ENCODE data around the gene NFYC.

NFYC gene

GRCh38 chr1:40794974-40795715, 103.6 kb downstream of the NFYC start:
- no peak for TF ChIP-seq TAF1 (IDR thresholded peaks at IDR 0.05; ENCODE audit: borderline replicate concordance, insufficient read depth, low read length)

GRCh38 chr1:40795811-40796586, 104.5 kb downstream of the NFYC start:
- TF ChIP-seq REST (IDR thresholded peaks at IDR 0.05; ENCODE audit: insufficient read depth in 1 of 2, low read depth in 2 of 2, low read length in 2 of 2) = no peak
- TF ChIP-seq SIN3A (IDR thresholded peaks at IDR 0.05; ENCODE audit: borderline replicate concordance, insufficient read depth, low read length) = no peak
- no peak for TF ChIP-seq POLR2AphosphoS5 (IDR thresholded peaks at IDR 0.05; ENCODE audit: low read depth, low read length)
- TF ChIP-seq FOXP2 (optimal IDR thresholded peaks at IDR 0.05; ENCODE audit: borderline replicate concordance, extremely low read depth, extremely low read length, insufficient read depth) = no peak
- TF ChIP-seq TAF1 (IDR thresholded peaks at IDR 0.05; ENCODE audit: borderline replicate concordance, insufficient read depth, low read length) = no peak

- TF ChIP-seq SIN3A (IDR thresholded peaks at IDR 0.05; ENCODE audit: borderline replicate concordance, insufficient read depth, low read length) (no peak), TAF1 (IDR thresholded peaks at IDR 0.05; ENCODE audit: borderline replicate concordance, insufficient read depth, low read length) (no peak), REST (IDR thresholded peaks at IDR 0.05; ENCODE audit: insufficient read depth in 1 of 2, low read depth in 2 of 2, low read length in 2 of 2) (no peak), FOXP2 (optimal IDR thresholded peaks at IDR 0.05; ENCODE audit: borderline replicate concordance, extremely low read depth, extremely low read length, insufficient read depth) (no peak), POLR2AphosphoS5 (IDR thresholded peaks at IDR 0.05; ENCODE audit: low read depth, low read length) (no peak)
Observed at GRCh38 chr1:40796939-40797667, 105.6 kb downstream of the NFYC start.

GRCh38 chr1:40797668-40798010, 106.1 kb downstream of the NFYC start:
- TF ChIP-seq POLR2AphosphoS5 (IDR thresholded peaks at IDR 0.05; ENCODE audit: low read depth, low read length) (no peak), FOXP2 (optimal IDR thresholded peaks at IDR 0.05; ENCODE audit: borderline replicate concordance, extremely low read depth, extremely low read length, insufficient read depth) (no peak), REST (IDR thresholded peaks at IDR 0.05; ENCODE audit: insufficient read depth in 1 of 2, low read depth in 2 of 2, low read length in 2 of 2) (no peak), TAF1 (IDR thresholded peaks at IDR 0.05; ENCODE audit: borderline replicate concordance, insufficient read depth, low read length) (no peak), SIN3A (IDR thresholded peaks at IDR 0.05; ENCODE audit: borderline replicate concordance, insufficient read depth, low read length) (no peak)

GRCh38 chr1:40798366-40799281, 107.1 kb downstream of the NFYC start:
- no peak for TF ChIP-seq FOXP2 (optimal IDR thresholded peaks at IDR 0.05; ENCODE audit: borderline replicate concordance, extremely low read depth, extremely low read length, insufficient read depth)
- no peak for TF ChIP-seq SIN3A (IDR thresholded peaks at IDR 0.05; ENCODE audit: borderline replicate concordance, insufficient read depth, low read length)
- no peak for TF ChIP-seq TAF1 (IDR thresholded peaks at IDR 0.05; ENCODE audit: borderline replicate concordance, insufficient read depth, low read length)
- no peak for TF ChIP-seq REST (IDR thresholded peaks at IDR 0.05; ENCODE audit: insufficient read depth in 1 of 2, low read depth in 2 of 2, low read length in 2 of 2)
- TF ChIP-seq POLR2AphosphoS5 (IDR thresholded peaks at IDR 0.05; ENCODE audit: low read depth, low read length) = no peak

All from PFSK-1 (cell line).